GM23338 (cell line): Measurements from ENCODE around the gene MKNK1. TPM values are rescaled to one million over a fixed set of nuclear protein-coding genes. Genes with fewer than 3 reads are reported as not detected.
A peak's percentile ranks its signal among the peaks of the same experiment; 100 is the strongest.

Experiments used
- ATAC-seq: fragments of 200-7000 bp; cut with Tn5 transposase; 3 replicates; pipeline ENCODE4 v1.9.1; 2020
- DNase-seq: peaks from one replicate; pipeline ENCODE4 v3.0.0-alpha.2; 2015; ENCODE audit warnings: low spot score
- H2AFZ ChIP-seq: fragments of 200-600 bp; sonication (generic); 2 replicates; pipeline ENCODE4 v1.8.0; 2016; ENCODE audit warnings: antibody characterized with exemption, mild to moderate bottlenecking, moderate library complexity
- H3F3A ChIP-seq: fragments of 200-600 bp; sonication (generic); replicated peaks from 2 replicates; pipeline ENCODE4 v1.8.0; 2017; ENCODE audit warnings: antibody characterized with exemption, mixed run types, low read depth
- H3K27ac ChIP-seq: fragments of 200-600 bp; sonication (generic); 2 replicates; pipeline ENCODE4 v1.6.1; 2016; ENCODE audit warnings: low read depth
- H3K27me3 ChIP-seq: fragments of 200-600 bp; sonication (generic); 2 replicates; pipeline ENCODE4 v1.8.0; 2016; ENCODE audit warnings: mild to moderate bottlenecking, mixed run types, moderate library complexity; ENCODE audit not compliant: insufficient read depth
- H3K36me3 ChIP-seq: fragments of 200-600 bp; sonication (generic); 2 replicates; pipeline ENCODE4 v1.8.0; 2016; ENCODE audit warnings: mild to moderate bottlenecking; ENCODE audit not compliant: insufficient read depth
- H3K4me1 ChIP-seq: fragments of 200-600 bp; sonication (generic); 2 replicates; pipeline ENCODE4 v1.8.0; 2016; ENCODE audit warnings: mild to moderate bottlenecking, moderate library complexity; ENCODE audit not compliant: insufficient read depth
- H3K4me2 ChIP-seq: fragments of 200-600 bp; sonication (generic); 2 replicates; pipeline ENCODE4 v1.7.1; 2017; ENCODE audit warnings: mixed run types
- H3K4me3 ChIP-seq: fragments of 200-600 bp; sonication (generic); 2 replicates; pipeline ENCODE4 v1.6.1; 2016; ENCODE audit warnings: mixed run types
- H3K79me2 ChIP-seq: fragments of 200-600 bp; sonication (generic); replicated peaks from 2 replicates; pipeline ENCODE4 v1.8.0; 2017; ENCODE audit warnings: mild to moderate bottlenecking; ENCODE audit not compliant: insufficient read depth
- H3K9me2 ChIP-seq: fragments of 200-600 bp; sonication (generic); 2 replicates; pipeline ENCODE4 v1.8.0; 2017; ENCODE audit not compliant: insufficient read depth
- H4K20me1 ChIP-seq: fragments of 200-600 bp; sonication (generic); replicated peaks from 2 replicates; pipeline ENCODE4 v1.8.0; 2017; ENCODE audit warnings: mild to moderate bottlenecking; ENCODE audit not compliant: insufficient read depth
- H3K27ac Mint-ChIP-seq: 2 replicates; pipeline ENCODE4 v1.8.0; 2020; ENCODE audit warnings: inconsistent platforms, mild to moderate bottlenecking, moderate library complexity, mixed read lengths
- H3K27me3 Mint-ChIP-seq: 3 replicates; pipeline ENCODE4 v1.8.0; 2022; ENCODE audit warnings: low read depth, mild to moderate bottlenecking, moderate library complexity, mixed read lengths, inconsistent platforms; ENCODE audit not compliant: insufficient read depth, poor library complexity
- H3K36me3 Mint-ChIP-seq: 3 replicates; pipeline ENCODE4 v1.8.0; 2021; ENCODE audit warnings: low read depth, mild to moderate bottlenecking, inconsistent platforms, moderate library complexity, mixed read lengths
- H3K4me1 Mint-ChIP-seq: 3 replicates; pipeline ENCODE4 v1.8.0; 2020; ENCODE audit warnings: mild to moderate bottlenecking, inconsistent platforms, mixed read lengths
- H3K4me3 Mint-ChIP-seq: 3 replicates; pipeline ENCODE4 v1.8.0; 2021; ENCODE audit warnings: moderate library complexity, mild to moderate bottlenecking, inconsistent platforms, mixed read lengths
- H3K9me3 Mint-ChIP-seq: 3 replicates; pipeline ENCODE4 v1.8.0; 2020; ENCODE audit warnings: moderate library complexity, mild to moderate bottlenecking, inconsistent platforms, mixed read lengths
- CREB1 ChIP-seq: fragments of 250-450 bp; sonication (Bioruptor Pico); IDR thresholded peaks from 2 replicates; pipeline ENCODE4 v1.5.0; 2020; ENCODE audit warnings: low read depth, mild to moderate bottlenecking, moderate library complexity
- EZH2 ChIP-seq: fragments of 200-600 bp; sonication (generic); IDR thresholded peaks from one replicate; pipeline ENCODE4 v1.8.0; 2017; ENCODE audit warnings: antibody characterized with exemption, mild to moderate bottlenecking, low read depth; ENCODE audit not compliant: unreplicated experiment
- EZH2phosphoT487 ChIP-seq: fragments of 200-600 bp; sonication (generic); IDR thresholded peaks from one replicate; pipeline ENCODE4 v1.8.1; 2018; ENCODE audit warnings: antibody characterized with exemption; ENCODE audit not compliant: unreplicated experiment
- JUNB ChIP-seq: IDR thresholded peaks from one replicate; pipeline ENCODE4 v1.6.1; 2016; ENCODE audit warnings: antibody characterized with exemption; ENCODE audit not compliant: unreplicated experiment
- POLR2AphosphoS5 ChIP-seq: IDR thresholded peaks from 2 replicates; pipeline ENCODE4 v1.6.1; 2016; ENCODE audit warnings: antibody characterized with exemption, low read depth
- STAT1 ChIP-seq: IDR thresholded peaks from one replicate; pipeline ENCODE4 v1.6.1; 2016; ENCODE audit warnings: antibody characterized with exemption; ENCODE audit not compliant: unreplicated experiment
- ZNF114 ChIP-seq: fragments of 250-450 bp; sonication (Bioruptor Pico); IDR thresholded peaks from 2 replicates; pipeline ENCODE4 v1.5.0; 2020; ENCODE audit warnings: mild to moderate bottlenecking, moderate library complexity
- ZNF331 ChIP-seq: fragments of 250-450 bp; sonication (Bioruptor Pico); IDR thresholded peaks from 2 replicates; pipeline ENCODE4 v1.5.0; 2020; ENCODE audit warnings: low read depth, mild to moderate bottlenecking, moderate library complexity
- polyA plus RNA-seq: library from polyadenylated mRNA; unstranded; fragments of >200 nt; fragmentation: Nextera tagmentation; extraction: Ambion mirVana; gene quantifications from 2 replicates; pipeline ENCODE4 v1.2.1, GENCODE V29; 2016
- total RNA-seq: library from RNA; depleted of rRNA; stranded (reverse); fragments of >200 nt; shearing (Covaris generic); gene quantifications from 2 replicates; pipeline ENCODE4 v1.2.3, GENCODE V29; 2014
- TF ChIP-seq, protein P1 (sequence below): IDR thresholded peaks from one replicate; pipeline ENCODE4 v1.6.1; 2018; ENCODE audit warnings: antibody characterized with exemption; ENCODE audit not compliant: unreplicated experiment
- TF ChIP-seq, protein P2 (sequence below), 2 experiments: fragments of 200-600 bp in 1 of 2; sonication (generic) in 1 of 2; conservative IDR thresholded peaks; 2 replicates each; pipeline versions ENCODE4 v1.5.1 to v1.6.1; 2016 to 2017; ENCODE audit warnings: antibody characterized with exemption in 2 of 2, low read depth in 2 of 2, mild to moderate bottlenecking in 2 of 2, moderate library complexity in 1 of 2
- TF ChIP-seq, protein P3 (sequence below): IDR thresholded peaks from 2 replicates; pipeline ENCODE4 v1.6.1; 2016; ENCODE audit warnings: antibody characterized with exemption

MKNK1 gene
- total and polyA plus RNA-seq, 2 experiments from 2014 or later: 11.8 to 20.5 TPM

DNA sequence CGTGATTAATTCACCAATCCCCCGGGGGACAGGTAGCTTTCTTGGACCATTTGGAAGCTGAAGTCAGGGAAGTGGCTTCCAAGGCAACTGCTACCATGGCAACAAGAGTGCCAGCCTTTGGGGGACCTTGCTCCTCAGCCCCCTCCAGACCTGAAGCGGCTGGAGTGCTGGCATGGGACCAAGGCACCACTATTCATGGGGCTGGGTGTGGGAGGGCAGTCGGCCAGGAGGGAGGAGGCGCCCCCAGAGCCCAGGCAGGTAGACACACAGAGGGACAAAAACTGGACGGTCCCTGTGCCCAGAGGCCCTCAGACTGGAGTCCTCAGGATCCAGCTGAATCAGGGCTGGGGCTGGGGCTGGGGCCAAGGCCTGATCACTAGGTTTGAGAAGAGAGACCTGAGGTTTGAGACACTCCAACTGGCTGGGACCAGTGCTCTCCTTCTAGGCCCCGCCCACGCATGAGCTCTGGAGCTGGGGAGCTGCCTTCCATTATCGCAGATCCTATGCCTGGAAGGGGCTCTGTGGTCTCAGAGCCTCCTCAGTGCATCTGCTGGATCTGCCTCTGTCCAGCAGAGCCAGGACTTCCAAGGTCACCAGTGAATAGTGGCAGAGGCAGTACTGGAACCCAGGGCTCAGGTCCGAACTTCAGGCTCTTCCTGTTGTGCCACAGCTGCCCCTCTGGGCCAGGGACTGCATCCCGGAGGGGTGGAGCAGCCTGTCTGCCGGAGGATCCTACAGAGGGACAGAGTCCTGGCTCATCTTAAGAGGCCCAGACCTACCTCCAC, 49.3 kb downstream of the MKNK1 start:
- H3K27ac ChIP-seq: no peak overlapping the region
- H3F3A ChIP-seq: no peaks in the 10 kb centered on the region
- no peaks in the 10 kb centered on the region for H3K36me3 ChIP-seq
- no peak overlapping the region for H3K4me2 ChIP-seq
- no peaks in the 10 kb centered on the region for H3K36me3 Mint-ChIP-seq
- H3K9me3 Mint-ChIP-seq: no peaks in the 10 kb centered on the region
- ATAC-seq (peak; percentile 13; the same call in 2 of the 3 replicates), DNase-seq (no peak)
- H3K27me3 Mint-ChIP-seq: peaks cover 6% of the 10 kb centered on the region
- TF ChIP-seq, protein P1, sequence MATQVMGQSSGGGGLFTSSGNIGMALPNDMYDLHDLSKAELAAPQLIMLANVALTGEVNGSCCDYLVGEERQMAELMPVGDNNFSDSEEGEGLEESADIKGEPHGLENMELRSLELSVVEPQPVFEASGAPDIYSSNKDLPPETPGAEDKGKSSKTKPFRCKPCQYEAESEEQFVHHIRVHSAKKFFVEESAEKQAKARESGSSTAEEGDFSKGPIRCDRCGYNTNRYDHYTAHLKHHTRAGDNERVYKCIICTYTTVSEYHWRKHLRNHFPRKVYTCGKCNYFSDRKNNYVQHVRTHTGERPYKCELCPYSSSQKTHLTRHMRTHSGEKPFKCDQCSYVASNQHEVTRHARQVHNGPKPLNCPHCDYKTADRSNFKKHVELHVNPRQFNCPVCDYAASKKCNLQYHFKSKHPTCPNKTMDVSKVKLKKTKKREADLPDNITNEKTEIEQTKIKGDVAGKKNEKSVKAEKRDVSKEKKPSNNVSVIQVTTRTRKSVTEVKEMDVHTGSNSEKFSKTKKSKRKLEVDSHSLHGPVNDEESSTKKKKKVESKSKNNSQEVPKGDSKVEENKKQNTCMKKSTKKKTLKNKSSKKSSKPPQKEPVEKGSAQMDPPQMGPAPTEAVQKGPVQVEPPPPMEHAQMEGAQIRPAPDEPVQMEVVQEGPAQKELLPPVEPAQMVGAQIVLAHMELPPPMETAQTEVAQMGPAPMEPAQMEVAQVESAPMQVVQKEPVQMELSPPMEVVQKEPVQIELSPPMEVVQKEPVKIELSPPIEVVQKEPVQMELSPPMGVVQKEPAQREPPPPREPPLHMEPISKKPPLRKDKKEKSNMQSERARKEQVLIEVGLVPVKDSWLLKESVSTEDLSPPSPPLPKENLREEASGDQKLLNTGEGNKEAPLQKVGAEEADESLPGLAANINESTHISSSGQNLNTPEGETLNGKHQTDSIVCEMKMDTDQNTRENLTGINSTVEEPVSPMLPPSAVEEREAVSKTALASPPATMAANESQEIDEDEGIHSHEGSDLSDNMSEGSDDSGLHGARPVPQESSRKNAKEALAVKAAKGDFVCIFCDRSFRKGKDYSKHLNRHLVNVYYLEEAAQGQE: peak; percentile 24
- no peak for TF ChIP-seq EZH2
- H3K4me3 ChIP-seq: no peak overlapping the region
- H3K9me2 ChIP-seq: no peaks in the 10 kb centered on the region
- peaks cover 13% of the 10 kb centered on the region; the same call in 1 of the 2 replicates for H3K4me1 ChIP-seq
- H2AFZ ChIP-seq: no peak overlapping the region
- H4K20me1 ChIP-seq: no peaks in the 10 kb centered on the region
- H3K27me3 ChIP-seq: 0 out of 2 replicates have a peak, but pooled peaks cover 4% of the 10 kb centered on the region
- no peak overlapping the region for H3K4me3 Mint-ChIP-seq
- H3K27ac Mint-ChIP-seq: no peak overlapping the region
- peaks cover 27% of the 10 kb centered on the region for H3K4me1 Mint-ChIP-seq
- H3K79me2 ChIP-seq: no peaks in the 10 kb centered on the region

DNA sequence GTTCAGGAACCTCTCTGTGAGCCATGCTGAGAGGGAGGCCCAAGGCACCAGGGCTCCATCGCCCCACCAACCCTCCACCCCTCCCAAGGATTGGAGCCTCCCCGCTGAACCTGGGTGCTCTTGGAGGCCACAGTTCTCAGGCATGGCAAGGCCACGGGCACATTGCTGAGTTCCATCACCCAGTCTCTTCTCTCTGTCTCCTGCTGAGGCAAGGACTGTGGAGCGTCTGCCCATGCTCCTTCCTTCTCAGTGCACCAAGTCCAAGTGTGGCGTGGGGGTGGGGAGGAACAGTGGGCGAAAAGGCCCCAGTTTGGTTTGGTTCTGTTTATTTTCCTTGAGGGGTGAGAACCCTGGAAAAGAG, 49.9 kb downstream of the MKNK1 start:
- Mint-ChIP-seq H3K4me1 (peaks cover 32% of the 10 kb centered on the region), H3K36me3 (no peaks in the 10 kb centered on the region), H3K4me3 (no peak overlapping the region), H3K27me3 (peaks cover 6% of the 10 kb centered on the region), H3K27ac (no peak overlapping the region), H3K9me3 (no peaks in the 10 kb centered on the region)
- Histone ChIP-seq H4K20me1 (no peaks in the 10 kb centered on the region), H3K36me3 (no peaks in the 10 kb centered on the region), H3K9me2 (no peaks in the 10 kb centered on the region), H3K27me3 (0 out of 2 replicates have a peak, but pooled peaks cover 4% of the 10 kb centered on the region), H3F3A (no peaks in the 10 kb centered on the region), H3K27ac (no peak overlapping the region), H3K4me3 (no peak overlapping the region), H2AFZ (no peak overlapping the region), H3K4me1 (peaks cover 15% of the 10 kb centered on the region; the same call in 1 of the 2 replicates), H3K79me2 (no peaks in the 10 kb centered on the region), H3K4me2 (no peak overlapping the region)
- no peak for DNase-seq
- ATAC-seq: no peak
- TF ChIP-seq EZH2 (no peak), ZNF114 (CRISPR knock-in tag) (no peak), ZNF331 (CRISPR knock-in tag) (no peak), POLR2AphosphoS5 (no peak), JUNB (no peak), CREB1 (CRISPR knock-in tag) (no peak), EZH2phosphoT487 (no peak), STAT1 (no peak)
- TF ChIP-seq, protein P2, sequence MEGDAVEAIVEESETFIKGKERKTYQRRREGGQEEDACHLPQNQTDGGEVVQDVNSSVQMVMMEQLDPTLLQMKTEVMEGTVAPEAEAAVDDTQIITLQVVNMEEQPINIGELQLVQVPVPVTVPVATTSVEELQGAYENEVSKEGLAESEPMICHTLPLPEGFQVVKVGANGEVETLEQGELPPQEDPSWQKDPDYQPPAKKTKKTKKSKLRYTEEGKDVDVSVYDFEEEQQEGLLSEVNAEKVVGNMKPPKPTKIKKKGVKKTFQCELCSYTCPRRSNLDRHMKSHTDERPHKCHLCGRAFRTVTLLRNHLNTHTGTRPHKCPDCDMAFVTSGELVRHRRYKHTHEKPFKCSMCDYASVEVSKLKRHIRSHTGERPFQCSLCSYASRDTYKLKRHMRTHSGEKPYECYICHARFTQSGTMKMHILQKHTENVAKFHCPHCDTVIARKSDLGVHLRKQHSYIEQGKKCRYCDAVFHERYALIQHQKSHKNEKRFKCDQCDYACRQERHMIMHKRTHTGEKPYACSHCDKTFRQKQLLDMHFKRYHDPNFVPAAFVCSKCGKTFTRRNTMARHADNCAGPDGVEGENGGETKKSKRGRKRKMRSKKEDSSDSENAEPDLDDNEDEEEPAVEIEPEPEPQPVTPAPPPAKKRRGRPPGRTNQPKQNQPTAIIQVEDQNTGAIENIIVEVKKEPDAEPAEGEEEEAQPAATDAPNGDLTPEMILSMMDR (conservative IDR thresholded peaks at IDR 0.05; ENCODE audit: low read depth in 2 of 2): no peak
- TF ChIP-seq, protein P1: no peak
- TF ChIP-seq, protein P3, sequence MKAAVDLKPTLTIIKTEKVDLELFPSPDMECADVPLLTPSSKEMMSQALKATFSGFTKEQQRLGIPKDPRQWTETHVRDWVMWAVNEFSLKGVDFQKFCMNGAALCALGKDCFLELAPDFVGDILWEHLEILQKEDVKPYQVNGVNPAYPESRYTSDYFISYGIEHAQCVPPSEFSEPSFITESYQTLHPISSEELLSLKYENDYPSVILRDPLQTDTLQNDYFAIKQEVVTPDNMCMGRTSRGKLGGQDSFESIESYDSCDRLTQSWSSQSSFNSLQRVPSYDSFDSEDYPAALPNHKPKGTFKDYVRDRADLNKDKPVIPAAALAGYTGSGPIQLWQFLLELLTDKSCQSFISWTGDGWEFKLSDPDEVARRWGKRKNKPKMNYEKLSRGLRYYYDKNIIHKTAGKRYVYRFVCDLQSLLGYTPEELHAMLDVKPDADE: no peak
